WTC11 (cell line): Measurements from ENCODE around the gene ADGRL3. TPM values are rescaled to one million over a fixed set of nuclear protein-coding genes. Genes with fewer than 3 reads are reported as not detected.

Experiments
- ATAC-seq: fragments of 200-7000 bp; cut with Tn5 transposase; 2 replicates; pipeline ENCODE4 v1.10.0; 2021; ENCODE audit warnings: mild to moderate bottlenecking, moderate library complexity
- CTCF ChIA-PET: fragments of 300-600 bp; sonication (Branson Sonifier 250); formaldehyde crosslinking; loops from one replicate; lab custom pipeline; 2021; ENCODE audit warnings: antibody characterized with exemption; lab: Charles Lee
- POLR2A ChIA-PET: fragments of 350-600 bp; sonication (Branson Sonifier 250); formaldehyde crosslinking; loops from one replicate; lab custom pipeline; 2021; ENCODE audit warnings: antibody characterized with exemption; lab: Charles Lee
- DNase-seq: peaks from one replicate; pipeline ENCODE4 v3.0.0; 2021; ENCODE audit warnings: low spot score
- H3K27ac Mint-ChIP-seq: 2 replicates; pipeline ENCODE4 v1.8.0; 2021; ENCODE audit warnings: mixed read lengths
- H3K27me3 Mint-ChIP-seq: 2 replicates; pipeline ENCODE4 v1.8.0; 2021; ENCODE audit warnings: low read depth, mild to moderate bottlenecking, moderate library complexity, mixed read lengths
- H3K36me3 Mint-ChIP-seq: 2 replicates; pipeline ENCODE4 v1.8.0; 2021; ENCODE audit warnings: mixed read lengths
- H3K4me1 Mint-ChIP-seq: 2 replicates; pipeline ENCODE4 v1.8.0; 2022; ENCODE audit warnings: mixed read lengths
- H3K4me3 Mint-ChIP-seq: 2 replicates; pipeline ENCODE4 v1.8.0; 2021; ENCODE audit warnings: mild to moderate bottlenecking, moderate library complexity, mixed read lengths
- H3K9me3 Mint-ChIP-seq: 2 replicates; pipeline ENCODE4 v1.8.0; 2021; ENCODE audit warnings: mixed read lengths
- ATF1 ChIP-seq: sonication (generic); formaldehyde crosslinking; IDR thresholded peaks from 2 replicates; pipeline ENCODE4 v1.8.1; 2023; ENCODE audit warnings: mild to moderate bottlenecking, moderate library complexity, missing genetic modification reagents
- ATF6 ChIP-seq: sonication (generic); formaldehyde crosslinking; IDR thresholded peaks from 2 replicates; pipeline ENCODE4 v1.8.1; 2023; ENCODE audit warnings: mild to moderate bottlenecking, missing genetic modification reagents
- CREM ChIP-seq: sonication (generic); formaldehyde crosslinking; IDR thresholded peaks from 2 replicates; pipeline ENCODE4 v1.8.1; 2022; ENCODE audit warnings: mild to moderate bottlenecking, missing genetic modification reagents, moderate library complexity
- ELF4 ChIP-seq: sonication (generic); formaldehyde crosslinking; IDR thresholded peaks from 2 replicates; pipeline ENCODE4 v1.8.1; 2022; ENCODE audit warnings: low read depth, mild to moderate bottlenecking, moderate library complexity, missing genetic modification reagents
- ETV6 ChIP-seq: sonication (generic); formaldehyde crosslinking; IDR thresholded peaks from 2 replicates; pipeline ENCODE4 v1.8.1; 2022; ENCODE audit warnings: mild to moderate bottlenecking, missing genetic modification reagents
- FOXJ3 ChIP-seq: sonication (generic); formaldehyde crosslinking; IDR thresholded peaks from 2 replicates; pipeline ENCODE4 v1.9.0; 2021; ENCODE audit warnings: missing genetic modification reagents, mild to moderate bottlenecking, borderline replicate concordance
- FOXK1 ChIP-seq: sonication (generic); formaldehyde crosslinking; IDR thresholded peaks from 2 replicates; pipeline ENCODE4 v1.8.0; 2022; ENCODE audit warnings: mild to moderate bottlenecking, moderate library complexity, missing genetic modification reagents
- GRHL2 ChIP-seq: fragments of 250-450 bp; sonication (Bioruptor Pico); IDR thresholded peaks from 2 replicates; pipeline ENCODE4 v1.8.0; 2022; ENCODE audit warnings: mild to moderate bottlenecking, moderate library complexity; ENCODE audit not compliant: insufficient replicate concordance, severe bottlenecking
- GTF2I ChIP-seq: fragments of 250-450 bp; sonication (Bioruptor Pico); conservative IDR thresholded peaks from 2 replicates; pipeline ENCODE4 v1.4.0; 2021; ENCODE audit warnings: mild to moderate bottlenecking
- JUN ChIP-seq: sonication (generic); formaldehyde crosslinking; IDR thresholded peaks from 2 replicates; pipeline ENCODE4 v1.8.0; 2023; ENCODE audit warnings: mild to moderate bottlenecking, missing genetic modification reagents
- KAT7 ChIP-seq: sonication (generic); formaldehyde crosslinking; IDR thresholded peaks from 2 replicates; pipeline ENCODE4 v1.8.1; 2023; ENCODE audit warnings: missing genetic modification reagents, mild to moderate bottlenecking, borderline replicate concordance
- MAX ChIP-seq: sonication (generic); formaldehyde crosslinking; IDR thresholded peaks from 2 replicates; pipeline ENCODE4 v1.8.0; 2022; ENCODE audit warnings: mild to moderate bottlenecking, missing genetic modification reagents
- MLX ChIP-seq: sonication (generic); formaldehyde crosslinking; IDR thresholded peaks from 2 replicates; pipeline ENCODE4 v1.8.1; 2023; ENCODE audit warnings: mild to moderate bottlenecking, missing genetic modification reagents, moderate library complexity
- MYBL2 ChIP-seq: sonication (generic); formaldehyde crosslinking; IDR thresholded peaks from 2 replicates; pipeline ENCODE4 v1.8.1; 2023; ENCODE audit warnings: mild to moderate bottlenecking, moderate library complexity, missing genetic modification reagents
- NFE2L1 ChIP-seq: sonication (generic); formaldehyde crosslinking; IDR thresholded peaks from 2 replicates; pipeline ENCODE4 v1.8.1; 2023; ENCODE audit warnings: missing genetic modification reagents
- NR2C2 ChIP-seq: sonication (generic); formaldehyde crosslinking; IDR thresholded peaks from 2 replicates; pipeline ENCODE4 v1.8.0; 2022; ENCODE audit warnings: mild to moderate bottlenecking, missing genetic modification reagents
- NR3C1 ChIP-seq: sonication (generic); formaldehyde crosslinking; conservative IDR thresholded peaks from 2 replicates; pipeline ENCODE4 v1.8.1; 2023; ENCODE audit warnings: low read depth, mild to moderate bottlenecking, missing genetic modification reagents
- PRDM15 ChIP-seq: sonication (generic); formaldehyde crosslinking; IDR thresholded peaks from 2 replicates; pipeline ENCODE4 v1.8.0; 2022; ENCODE audit warnings: missing genetic modification reagents
- PRRX2 ChIP-seq: fragments of 250-450 bp; sonication (Bioruptor Pico); IDR thresholded peaks from 2 replicates; pipeline ENCODE4 v1.8.0; 2021; ENCODE audit warnings: mild to moderate bottlenecking
- SP1 ChIP-seq: sonication (generic); formaldehyde crosslinking; conservative IDR thresholded peaks from 2 replicates; pipeline ENCODE4 v1.8.1; 2022; ENCODE audit warnings: missing genetic modification reagents
- STAT6 ChIP-seq: sonication (generic); formaldehyde crosslinking; conservative IDR thresholded peaks from 2 replicates; pipeline ENCODE4 v1.8.1; 2023; ENCODE audit warnings: mild to moderate bottlenecking, low read depth, missing genetic modification reagents, moderate library complexity
- TEAD1 ChIP-seq: sonication (generic); formaldehyde crosslinking; IDR thresholded peaks from 2 replicates; pipeline ENCODE4 v1.8.0; 2022; ENCODE audit warnings: mild to moderate bottlenecking, missing genetic modification reagents
- TEAD4 ChIP-seq: sonication (generic); formaldehyde crosslinking; IDR thresholded peaks from 2 replicates; pipeline ENCODE4 v1.8.0; 2022; ENCODE audit warnings: mild to moderate bottlenecking, missing genetic modification reagents
- USF1 ChIP-seq: sonication (generic); formaldehyde crosslinking; IDR thresholded peaks from 2 replicates; pipeline ENCODE4 v1.8.0; 2022; ENCODE audit warnings: mild to moderate bottlenecking, missing genetic modification reagents
- ZNF317 ChIP-seq: sonication (generic); formaldehyde crosslinking; IDR thresholded peaks from 2 replicates; pipeline ENCODE4 v1.8.1; 2023; ENCODE audit warnings: low read depth, mild to moderate bottlenecking, moderate library complexity, missing genetic modification reagents, borderline replicate concordance
- ZNF671 ChIP-seq: fragments of 250-450 bp; sonication (Bioruptor Pico); IDR thresholded peaks from 2 replicates; pipeline ENCODE4 v1.8.0; 2021; ENCODE audit warnings: mild to moderate bottlenecking
- total RNA-seq: library from RNA; stranded (reverse); gene quantifications from 3 replicates; pipeline ENCODE4 v1.2.3, GENCODE V29; 2021

ADGRL3 gene
- total RNA-seq, 1 experiment from 2014 or later: 8.7 TPM

GRCh38 chr4:61996943-61997342 is 796.8 kb downstream of the ADGRL3 start (continued):
- no peak for TF ChIP-seq PRDM15 (CRISPR knock-in tag)
- TF ChIP-seq TEAD4: no peak
- no peak for TF ChIP-seq MAX (CRISPR knock-in tag)
- no peak for TF ChIP-seq NFE2L1 (CRISPR knock-in tag)
- TF ChIP-seq JUN (CRISPR knock-in tag): no peak
- no peak for TF ChIP-seq ZNF671 (CRISPR knock-in tag)
- TF ChIP-seq MLX (CRISPR knock-in tag): no peak
- TF ChIP-seq MYBL2 (CRISPR knock-in tag): no peak
- no peak for TF ChIP-seq TEAD1 (CRISPR knock-in tag)
- TF ChIP-seq CREM (CRISPR knock-in tag): no peak

GRCh38 chr4:61997831-61998230 is 797.7 kb downstream of the ADGRL3 start:
- no peak for DNase-seq
- Mint-ChIP-seq H3K27me3 (no peaks in the 10 kb centered on the region), H3K36me3 (no peaks in the 10 kb centered on the region), H3K9me3 (no peaks in the 10 kb centered on the region), H3K27ac (no peak overlapping the region), H3K4me1 (peaks cover 31% of the 10 kb centered on the region), H3K4me3 (no peak overlapping the region)
- TF ChIP-seq ATF6 (CRISPR knock-in tag) (no peak), USF1 (CRISPR knock-in tag) (no peak), NR2C2 (no peak), FOXJ3 (no peak), GRHL2 (CRISPR knock-in tag) (no peak), ETV6 (CRISPR knock-in tag) (no peak), ZNF317 (no peak), ELF4 (CRISPR knock-in tag) (no peak), KAT7 (CRISPR knock-in tag) (no peak), STAT6 (CRISPR knock-in tag) (no peak), FOXK1 (no peak), GTF2I (no peak), NR3C1 (CRISPR knock-in tag) (no peak), SP1 (no peak), ATF1 (no peak), PRRX2 (CRISPR knock-in tag) (no peak), ZNF671 (CRISPR knock-in tag) (no peak)
- ChIA-PET CTCF (no interaction called here), POLR2A (no interaction called here)
- no peak for ATAC-seq
